Heart left ventricle (tissue), 13 donors: ENCODE measurements around the gene STX8.

Experiments
- POLR2A ChIP-seq, 2 donors: fragments of 450-650 bp; IDR thresholded peaks; one replicate each; pipeline ENCODE4 v1.6.1; 2017; ENCODE audit warnings: antibody characterized with exemption in 2 of 2, mild to moderate bottlenecking in 2 of 2, moderate library complexity in 2 of 2
- TF ChIP-seq, protein P1 (sequence below), 12 donors: fragments of 200-600 bp; sonication (generic) in 4 of 12; IDR thresholded peaks; one replicate each; pipeline versions ENCODE4 v1.5.0 to v1.8.0; 2018 to 2022; ENCODE audit warnings: antibody characterized with exemption in 12 of 12, mild to moderate bottlenecking in 5 of 12
- donor health status: ischemic (EF 13 %, LVEDD 7.1; RV severe dilation, severe dysfunction).
- donor health status: DM: no; HTN: yes; CAD: no.
- donor health status: DM: no; HTN: no; CAD: no.
- donor health status: ischemic (EF 25% LVEDD 6.9; RV normal size, moderate dysfunction).
- donor health status: ischemic (EF 25% LVEDD 5.7; RV mildly dilated, moderate dysfunction).
- donor health status: ischemic (EF 35%, LVEDD 5.7; RV mildly dilated, moderate dysfunction).
- donor health status: nonischemic (EF 11% LVEDD 7.7; RV severe dilation, severe dysfunction).
- donor health status: DM: yes; HTN: yes; CAD: no.
- donor health status: PGD.
- donor health status: ischemic (EF 29% LVEDD 5.4; RV normal size, mild dysfunction).
- donor health status: nonischemic (EF 23%, LVEDD 6.1; RV moderate dilation, normal function).

GRCh38 chr17:9403257-9403656 is 172.4 kb downstream of the STX8 start:
- TF ChIP-seq POLR2A (IDR thresholded peaks at IDR 0.05), result no peak
- TF ChIP-seq, protein P1, sequence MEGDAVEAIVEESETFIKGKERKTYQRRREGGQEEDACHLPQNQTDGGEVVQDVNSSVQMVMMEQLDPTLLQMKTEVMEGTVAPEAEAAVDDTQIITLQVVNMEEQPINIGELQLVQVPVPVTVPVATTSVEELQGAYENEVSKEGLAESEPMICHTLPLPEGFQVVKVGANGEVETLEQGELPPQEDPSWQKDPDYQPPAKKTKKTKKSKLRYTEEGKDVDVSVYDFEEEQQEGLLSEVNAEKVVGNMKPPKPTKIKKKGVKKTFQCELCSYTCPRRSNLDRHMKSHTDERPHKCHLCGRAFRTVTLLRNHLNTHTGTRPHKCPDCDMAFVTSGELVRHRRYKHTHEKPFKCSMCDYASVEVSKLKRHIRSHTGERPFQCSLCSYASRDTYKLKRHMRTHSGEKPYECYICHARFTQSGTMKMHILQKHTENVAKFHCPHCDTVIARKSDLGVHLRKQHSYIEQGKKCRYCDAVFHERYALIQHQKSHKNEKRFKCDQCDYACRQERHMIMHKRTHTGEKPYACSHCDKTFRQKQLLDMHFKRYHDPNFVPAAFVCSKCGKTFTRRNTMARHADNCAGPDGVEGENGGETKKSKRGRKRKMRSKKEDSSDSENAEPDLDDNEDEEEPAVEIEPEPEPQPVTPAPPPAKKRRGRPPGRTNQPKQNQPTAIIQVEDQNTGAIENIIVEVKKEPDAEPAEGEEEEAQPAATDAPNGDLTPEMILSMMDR (IDR thresholded peaks at IDR 0.05), result no peak
